Raji (cell line): Measurements from ENCODE around the gene SMIM29.

Source experiments
- POLR2A ChIP-seq: IDR thresholded peaks from 2 replicates; pipeline ENCODE4 v1.6.1; 2011; ENCODE audit warnings: low read depth, low read length, control low read depth; ENCODE audit not compliant: insufficient read depth

The SMIM29 gene

GRCh38 chr6:34242252-34243130 is 6.3 kb downstream of the SMIM29 start:
- TF ChIP-seq POLR2A: no peak

GRCh38 chr6:34241351-34242215 is 7.2 kb downstream of the SMIM29 start:
- TF ChIP-seq POLR2A: no peak

GRCh38 chr6:34240329-34241248 is 8.2 kb downstream of the SMIM29 start:
- TF ChIP-seq POLR2A: no peak

- no peak for TF ChIP-seq POLR2A
These were observed 8.9 kb downstream of the SMIM29 start for GRCh38 chr6:34239893-34240292.

GRCh38 chr6:34239500-34239825 is 9.3 kb downstream of the SMIM29 start:
- no peak for TF ChIP-seq POLR2A

- no peak for TF ChIP-seq POLR2A
These were observed 10.0 kb downstream of the SMIM29 start for GRCh38 chr6:34238585-34239499.

GRCh38 chr6:34237722-34238584 is 10.9 kb downstream of the SMIM29 start:
- peak; percentile 37 for TF ChIP-seq POLR2A

GRCh38 chr6:34237316-34237721 is 11.5 kb downstream of the SMIM29 start:
- TF ChIP-seq POLR2A: 0 out of 2 replicates have a peak, but pooled peaks have one; percentile 16

GRCh38 chr6:34236443-34237315 is 12.1 kb downstream of the SMIM29 start, which contains the start of gene HMGA1:
Gene HMGA1 (plus strand): TSS chr6:34236873. CDS start chr6:34240781, 3,908 bp downstream.
- TF ChIP-seq POLR2A: peak; percentile 98

- no peak for TF ChIP-seq POLR2A
These were observed 12.7 kb downstream of the SMIM29 start for GRCh38 chr6:34236131-34236442.

GRCh38 chr6:34235307-34236130 is 13.3 kb downstream of the SMIM29 start:
- 0 out of 2 replicates have a peak, but pooled peaks have one; percentile 51 for TF ChIP-seq POLR2A

- TF ChIP-seq POLR2A: no peak
These were observed 14.0 kb downstream of the SMIM29 start for GRCh38 chr6:34234667-34235306.
